SK-N-SH (cell line): Measurements from ENCODE around the gene FERMT2. TPM values are rescaled to one million over a fixed set of nuclear protein-coding genes. Genes with fewer than 3 reads are reported as not detected.

Experiments
- CTCF ChIA-PET: fragments of 300-600, 350-600 bp; formaldehyde crosslinking; extraction: SDS; loops from one replicate; lab custom pipeline; 2021; lab: Yijun Ruan, JAX
- POLR2A ChIA-PET: fragments of 350-600 bp; sonication (Branson Sonifier 250); formaldehyde crosslinking; extraction: SDS; loops from one replicate; lab custom pipeline; 2020; ENCODE audit warnings: antibody characterized with exemption, inconsistent platforms; lab: Yijun Ruan, JAX
- DNase-seq: peaks from one replicate; pipeline ENCODE4 v3.0.0; 2012
- H2AFZ ChIP-seq: fragments of 200-600 bp; sonication (generic); 2 replicates; pipeline ENCODE4 v1.8.1; 2016; ENCODE audit warnings: antibody characterized with exemption, mild to moderate bottlenecking, low read depth
- H3F3A ChIP-seq: fragments of 200-600 bp; sonication (generic); replicated peaks from 2 replicates; pipeline ENCODE3; 2016; ENCODE audit warnings: antibody characterized with exemption, mild to moderate bottlenecking; ENCODE audit not compliant: insufficient read depth
- H3K27ac ChIP-seq, 2 experiments: fragments of 200-500 bp in 1 of 2; fragments of 200-600 bp in 1 of 2; sonication (Bioruptor generic) in 1 of 2; sonication (generic), shearing (Covaris generic) in 1 of 2; 2 replicates each; pipeline versions ENCODE4 v1.5.1 to v1.6.1; 2014 to 2016; ENCODE audit warnings: low read depth in 2 of 2, inconsistent platforms in 1 of 2, low read length in 1 of 2, mild to moderate bottlenecking in 1 of 2, mixed read lengths in 1 of 2
- H3K27me3 ChIP-seq: fragments of 200-600 bp; sonication (generic), shearing (Covaris generic); 2 replicates; pipeline ENCODE4 v1.6.1; 2016; ENCODE audit warnings: mixed run types; ENCODE audit not compliant: insufficient read depth
- H3K36me3 ChIP-seq, 2 experiments: fragments of 200-500 bp in 1 of 2; fragments of 200-600 bp in 1 of 2; sonication (Bioruptor generic) in 1 of 2; sonication (generic) in 1 of 2; replicated peaks in 1 of 2; 2 replicates each; pipeline versions ENCODE3 to v1.5.1; 2014 to 2016; ENCODE audit warnings: low read length in 1 of 2, mild to moderate bottlenecking in 1 of 2; ENCODE audit not compliant: insufficient read depth in 2 of 2, control insufficient read depth in 1 of 2
- H3K4me1 ChIP-seq, 2 experiments: fragments of 200-500 bp in 1 of 2; fragments of 200-600 bp in 1 of 2; sonication (Bioruptor generic) in 1 of 2; sonication (generic), shearing (Covaris generic) in 1 of 2; 2 replicates each; pipeline versions ENCODE4 v1.5.1 to v1.6.1; 2014 to 2016; ENCODE audit warnings: low read depth in 1 of 2, low read length in 1 of 2, mixed run types in 1 of 2; ENCODE audit not compliant: insufficient read depth in 2 of 2, control insufficient read depth in 1 of 2
- H3K4me2 ChIP-seq: fragments of 200-600 bp; sonication (generic), shearing (Covaris generic); 2 replicates; pipeline ENCODE4 v1.6.1; 2017; ENCODE audit warnings: mixed run types
- H3K4me3 ChIP-seq, 2 experiments: fragments of 200-500 bp in 1 of 2; fragments of 200-600 bp in 1 of 2; sonication (Bioruptor generic) in 1 of 2; sonication (generic), shearing (Covaris generic) in 1 of 2; 2 replicates each; pipeline versions ENCODE4 v1.5.1 to v1.8.1; 2014 to 2016; ENCODE audit warnings: low read depth in 2 of 2, inconsistent platforms in 1 of 2, low read length in 1 of 2, mild to moderate bottlenecking in 1 of 2, mixed read lengths in 1 of 2, moderate library complexity in 1 of 2
- H3K79me2 ChIP-seq: fragments of 200-600 bp; sonication (generic); 2 replicates; pipeline ENCODE4 v1.8.1; 2017; ENCODE audit warnings: mild to moderate bottlenecking; ENCODE audit not compliant: insufficient read depth
- H3K9ac ChIP-seq: fragments of 200-600 bp; sonication (generic); 2 replicates; pipeline ENCODE4 v1.6.1; 2017; ENCODE audit warnings: mixed run types
- H3K9me2 ChIP-seq: fragments of 200-600 bp; sonication (generic); 2 replicates; pipeline ENCODE4 v1.6.1; 2017; ENCODE audit warnings: mixed run types
- H3K9me3 ChIP-seq: fragments of 200-600 bp; sonication (generic); 2 replicates; pipeline ENCODE4 v1.6.1; 2017; ENCODE audit warnings: mixed run types, mild to moderate bottlenecking, moderate library complexity
- H4K20me1 ChIP-seq: fragments of 200-600 bp; sonication (generic); 2 replicates; pipeline ENCODE4 v1.6.1; 2017; ENCODE audit warnings: mild to moderate bottlenecking, mixed run types; ENCODE audit not compliant: insufficient read depth
- EZH2phosphoT487 ChIP-seq: fragments of 200-600 bp; sonication (generic); IDR thresholded peaks from 2 replicates; pipeline ENCODE4 v1.6.1; 2017; ENCODE audit warnings: low read depth, mixed run types, mild to moderate bottlenecking, antibody characterized with exemption, moderate library complexity, borderline replicate concordance
- FOXJ3 ChIP-seq: sonication (generic); formaldehyde crosslinking; IDR thresholded peaks from 2 replicates; pipeline ENCODE4 v1.5.1; 2020; ENCODE audit warnings: mild to moderate bottlenecking, missing genetic modification reagents
- GABPA ChIP-seq: IDR thresholded peaks from 2 replicates; pipeline ENCODE4 v1.4.0; 2012; ENCODE audit warnings: low read depth, mild to moderate bottlenecking
- MEF2A ChIP-seq: IDR thresholded peaks from 2 replicates; pipeline ENCODE4 v1.4.0; 2012; ENCODE audit warnings: low read depth, borderline replicate concordance
- RXRA ChIP-seq: IDR thresholded peaks from 2 replicates; pipeline ENCODE4 v1.4.0; 2012; ENCODE audit warnings: low read depth, mild to moderate bottlenecking, borderline replicate concordance
- SIN3A ChIP-seq: IDR thresholded peaks from 2 replicates; pipeline ENCODE4 v1.6.1; 2012; ENCODE audit warnings: low read depth, mild to moderate bottlenecking, low read length, moderate library complexity, borderline replicate concordance
- TAF1 ChIP-seq: IDR thresholded peaks from 2 replicates; pipeline ENCODE4 v1.6.1; 2012; ENCODE audit warnings: low read depth, mild to moderate bottlenecking, low read length, moderate library complexity, borderline replicate concordance
- TCF12 ChIP-seq: IDR thresholded peaks from 2 replicates; pipeline ENCODE4 v1.4.0; 2012
- WGBS: methylation state at CpG from one replicate; pipeline ENCODE4 v1.1.6; 2017; ENCODE audit warnings: low lambda C conversion rate; 5-methylcytosine and 5-hydroxymethylcytosine counted together
- polyA plus RNA-seq, 3 experiments: library from polyadenylated mRNA; depleted of rRNA; stranded (reverse); fragments of >200 nt; gene quantifications; 2 replicates each; pipeline ENCODE4 v1.2.3, GENCODE V29; 2012
- TF ChIP-seq, protein P1 (sequence below): IDR thresholded peaks from 2 replicates; pipeline ENCODE4 v1.4.0; 2012; ENCODE audit warnings: low read depth

FERMT2 gene
- polyA plus RNA-seq, 1 of the 3 experiments (the other 2 are of a cell fraction) = 40.1 TPM

DNA sequence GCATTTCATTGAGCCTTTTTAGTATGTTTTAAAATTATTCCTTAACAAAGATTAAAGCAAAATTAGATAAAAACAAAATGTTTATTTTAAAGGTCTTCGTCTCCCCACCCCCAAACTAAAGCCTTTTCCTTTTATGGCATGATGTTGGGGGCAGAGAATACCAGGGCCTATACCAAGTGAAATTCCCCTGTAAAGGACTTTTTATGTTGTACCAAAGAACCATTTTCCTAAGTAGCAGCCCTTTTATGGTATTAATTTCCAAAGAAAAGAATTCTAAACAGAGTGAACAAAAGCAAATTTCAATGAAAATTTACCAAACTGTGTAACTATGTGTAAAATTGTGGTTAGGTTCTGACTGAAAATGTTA is 87.5 kb downstream of the FERMT2 start:
- Histone ChIP-seq H3K79me2 (peaks cover 80% of the 10 kb centered on the region), H3K4me3 (no peak overlapping the region), H3F3A (peaks cover 55% of the 10 kb centered on the region), H3K9ac (no peak overlapping the region), H3K9me2 (no peaks in the 10 kb centered on the region), H4K20me1 (no peaks in the 10 kb centered on the region), H3K9me3 (no peaks in the 10 kb centered on the region), H2AFZ (no peak overlapping the region), H3K27ac (peak overlapping the region; percentile 53 to 56; a peak in 3 of 4 replicates), H3K36me3 (peaks cover 55 to 82% of the 10 kb centered on the region in 2 experiments), H3K27me3 (no peaks in the 10 kb centered on the region), H3K4me1 (peaks cover 0 to 4% of the 10 kb centered on the region in 2 experiments; a peak in 1 of 4 replicates), H3K4me2 (no peak overlapping the region)
- TF ChIP-seq EZH2phosphoT487 = no peak
- no peak for TF ChIP-seq TCF12
- TF ChIP-seq SIN3A = no peak
- no peak for TF ChIP-seq FOXJ3
- TF ChIP-seq, protein P1, sequence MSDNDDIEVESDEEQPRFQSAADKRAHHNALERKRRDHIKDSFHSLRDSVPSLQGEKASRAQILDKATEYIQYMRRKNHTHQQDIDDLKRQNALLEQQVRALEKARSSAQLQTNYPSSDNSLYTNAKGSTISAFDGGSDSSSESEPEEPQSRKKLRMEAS = no peak
- TF ChIP-seq GABPA = no peak
- TF ChIP-seq RXRA = no peak
- POLR2A ChIA-PET = no interaction called here
- 91% methylated on average over 1 of the region's 1 CpG for WGBS
- no peak for DNase-seq
- CTCF ChIA-PET = no interaction called here

DNA sequence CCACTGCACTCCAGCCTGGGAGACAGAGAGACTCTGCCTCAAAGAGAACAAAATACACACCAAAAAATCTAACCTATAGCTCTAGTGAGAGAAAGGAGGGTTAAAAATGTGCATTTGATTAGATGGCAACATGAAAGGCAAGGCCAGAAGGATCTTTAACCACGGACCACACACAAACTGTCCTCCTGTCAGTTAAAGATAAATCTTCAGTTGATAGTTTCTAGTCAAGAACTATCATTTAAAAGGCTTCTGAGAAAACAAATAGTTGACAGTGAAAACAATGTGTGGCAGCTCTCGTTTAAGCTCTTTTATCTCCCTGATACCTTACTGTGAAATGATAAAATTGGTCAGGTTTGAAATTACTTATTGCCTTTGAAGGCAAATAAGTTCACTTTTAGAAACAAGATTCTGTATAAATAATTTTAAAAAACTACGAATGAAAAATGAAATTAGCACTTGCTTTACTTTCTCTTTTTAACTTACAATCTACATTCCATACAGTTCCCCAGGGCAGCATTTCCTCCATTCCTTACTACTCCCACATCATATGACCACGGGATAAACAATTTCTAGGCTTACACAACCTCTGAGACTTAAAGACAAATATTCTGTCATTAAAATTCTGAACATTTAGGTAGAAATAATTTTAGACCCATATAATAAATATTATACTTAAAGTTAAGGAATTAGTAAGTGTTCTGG is 88.1 kb downstream of the FERMT2 start:
- peaks cover 59% of the 10 kb centered on the region for H3F3A ChIP-seq
- POLR2A ChIA-PET = no interaction called here
- no peaks in the 10 kb centered on the region for H3K27me3 ChIP-seq
- no peak for TF ChIP-seq TAF1
- no peak overlapping the region for H2AFZ ChIP-seq
- no peak overlapping the region for H3K4me3 ChIP-seq
- peak overlapping the region; percentile 53 to 56; a peak in 3 of 4 replicates for H3K27ac ChIP-seq
- CTCF ChIA-PET = no interaction called here
- no peak overlapping the region for H3K9ac ChIP-seq
- H3K9me3 ChIP-seq = no peaks in the 10 kb centered on the region
- 82% methylated on average over 4 of the region's 4 CpGs for WGBS
- H3K9me2 ChIP-seq = no peaks in the 10 kb centered on the region
- H3K79me2 ChIP-seq = peaks cover 76% of the 10 kb centered on the region
- peaks cover 0 to 4% of the 10 kb centered on the region in 2 experiments; a peak in 1 of 4 replicates for H3K4me1 ChIP-seq
- H3K4me2 ChIP-seq = no peak overlapping the region
- no peaks in the 10 kb centered on the region for H4K20me1 ChIP-seq
- no peak for DNase-seq
- H3K36me3 ChIP-seq = peaks cover 60 to 82% of the 10 kb centered on the region in 2 experiments

- Histone ChIP-seq H3K79me2 (peaks cover 64% of the 10 kb centered on the region), H3K36me3 (peaks cover 64 to 84% of the 10 kb centered on the region in 2 experiments), H3K4me3 (no peak overlapping the region), H3K4me1 (peaks cover under 1 to 4% of the 10 kb centered on the region in 2 experiments; a peak in 1 of 4 replicates), H3K27ac (peak overlapping the region in 1 of 2 experiments; percentile 26; a peak in 1 of 4 replicates), H3K9ac (no peak overlapping the region), H2AFZ (no peak overlapping the region), H3K9me3 (no peaks in the 10 kb centered on the region), H3K9me2 (no peaks in the 10 kb centered on the region), H3F3A (peaks cover 70% of the 10 kb centered on the region), H4K20me1 (no peaks in the 10 kb centered on the region), H3K27me3 (no peaks in the 10 kb centered on the region), H3K4me2 (no peak overlapping the region)
- no peak for DNase-seq
- WGBS = 85% methylated on average over 2 of the region's 2 CpGs
- ChIA-PET CTCF (no interaction called here), POLR2A (no interaction called here)
- no peak for TF ChIP-seq SIN3A
- TF ChIP-seq MEF2A = no peak
Observed at GRCh38 chr14:52861403-52861802, 89.4 kb downstream of the FERMT2 start.
